Neutrophil (primary cell): ENCODE data around the gene RPTOR.

Source experiments
- H3K27ac ChIP-seq: fragments of 200-600 bp; sonication (generic); 2 replicates; pipeline ENCODE4 v1.5.1; 2016; ENCODE audit warnings: mild to moderate bottlenecking, moderate library complexity
- H3K27me3 ChIP-seq: fragments of 200-600 bp; sonication (generic); 2 replicates; pipeline ENCODE4 v1.6.0; 2016; ENCODE audit warnings: mild to moderate bottlenecking
- H3K36me3 ChIP-seq: fragments of 200-600 bp; sonication (generic); 2 replicates; pipeline ENCODE4 v1.5.1; 2017
- H3K4me1 ChIP-seq, 2 experiments: fragments of 200-600 bp in 1 of 2; sonication (generic) in 1 of 2; 1 replicate in 1 of 2; 2 replicates in 1 of 2; pipeline versions ENCODE4 v1.5.1 to v1.6.1; 2013 to 2016; ENCODE audit warnings: low read depth in 1 of 2, low read length in 1 of 2, mild to moderate bottlenecking in 1 of 2, moderate library complexity in 1 of 2; ENCODE audit not compliant: control insufficient read depth in 1 of 2, insufficient read depth in 1 of 2
- H3K4me3 ChIP-seq, 2 experiments: fragments of 200-600 bp in 1 of 2; sonication (generic) in 1 of 2; 1 replicate in 1 of 2; 2 replicates in 1 of 2; pipeline ENCODE4 v1.5.1; 2013 to 2016; ENCODE audit warnings: low read depth in 1 of 2, low read length in 1 of 2, mild to moderate bottlenecking in 1 of 2, moderate library complexity in 1 of 2
- H3K9me3 ChIP-seq: fragments of 200-600 bp; sonication (generic); 2 replicates; pipeline ENCODE4 v1.5.1; 2016
- CTCF ChIP-seq: fragments of 200-600 bp; sonication (generic); IDR thresholded peaks from 2 replicates; pipeline ENCODE4 v1.5.1; 2016; ENCODE audit warnings: antibody characterized with exemption

The RPTOR gene

GRCh38 chr17:80885947-80886582 lies 341.4 kb downstream of the RPTOR start:
- Histone ChIP-seq H3K36me3 (peaks cover 8% of the 10 kb centered on the region), H3K27ac (no peak overlapping the region), H3K4me3 (no peak overlapping the region), H3K4me1 (peaks cover 7 to 12% of the 10 kb centered on the region in 2 experiments), H3K9me3 (no peaks in the 10 kb centered on the region), H3K27me3 (no peaks in the 10 kb centered on the region)
- no peak for TF ChIP-seq CTCF

- Histone ChIP-seq H3K4me3 (no peak overlapping the region), H3K4me1 (peaks cover 15 to 21% of the 10 kb centered on the region in 2 experiments), H3K27me3 (no peaks in the 10 kb centered on the region), H3K9me3 (no peaks in the 10 kb centered on the region), H3K27ac (no peak overlapping the region), H3K36me3 (peaks cover 8% of the 10 kb centered on the region)
- no peak for TF ChIP-seq CTCF
Measured at GRCh38 chr17:80886641-80887573, 342.3 kb downstream of the RPTOR start.

GRCh38 chr17:80887639-80888175 lies 343.1 kb downstream of the RPTOR start:
- TF ChIP-seq CTCF, result no peak
- no peak overlapping the region for H3K27ac ChIP-seq
- H3K27me3 ChIP-seq, result no peaks in the 10 kb centered on the region
- H3K4me1 ChIP-seq, result peaks cover 21 to 29% of the 10 kb centered on the region in 2 experiments
- peaks cover 8% of the 10 kb centered on the region for H3K36me3 ChIP-seq
- no peaks in the 10 kb centered on the region for H3K9me3 ChIP-seq
- no peak overlapping the region for H3K4me3 ChIP-seq

GRCh38 chr17:80888276-80889160 lies 343.9 kb downstream of the RPTOR start:
- Histone ChIP-seq H3K36me3 (peaks cover 10% of the 10 kb centered on the region), H3K27ac (no peak overlapping the region)

More at GRCh38 chr17:80888276-80889160, 343.9 kb downstream of the RPTOR start:
- Histone ChIP-seq H3K9me3 (no peaks in the 10 kb centered on the region), H3K4me1 (peaks cover 21 to 31% of the 10 kb centered on the region in 2 experiments), H3K4me3 (no peak overlapping the region), H3K27me3 (no peaks in the 10 kb centered on the region)
- TF ChIP-seq CTCF, result no peak
